Measurements from ENCODE around the gene PPP3CA.

DNA sequence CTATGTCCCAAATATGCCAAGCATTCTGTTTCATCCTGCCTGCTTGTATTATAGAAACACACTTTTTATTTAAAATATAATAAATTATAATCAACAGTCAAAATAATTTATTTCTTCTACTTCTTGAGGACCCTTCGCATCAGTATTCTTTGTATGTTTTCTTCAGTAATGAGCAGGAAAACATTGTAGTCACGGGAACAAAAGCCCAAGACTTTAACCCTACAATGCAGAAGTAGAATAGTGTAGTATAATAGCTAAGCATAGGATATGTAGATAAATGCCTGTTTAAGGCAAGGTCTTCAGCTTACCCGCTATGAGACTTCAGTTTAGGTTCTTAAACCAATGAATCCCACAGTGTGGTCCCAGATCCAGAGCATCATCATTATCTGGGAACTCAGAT, 156.6 kb downstream of the PPP3CA start:
- no peak for TF ChIP-seq SPI1 (IDR thresholded peaks at IDR 0.05; ENCODE audit: low read depth, low read length)
- TF ChIP-seq POLR2A (IDR thresholded peaks at IDR 0.05; ENCODE audit: low read depth, low read length) = no peak
